WTC11 (cell line): Measurements from ENCODE around the gene CFAP74. TPM values are rescaled to one million over a fixed set of nuclear protein-coding genes. Genes with fewer than 3 reads are reported as not detected.

Source experiments
- ATAC-seq: fragments of 200-7000 bp; cut with Tn5 transposase; 2 replicates; pipeline ENCODE4 v1.10.0; 2021; ENCODE audit warnings: mild to moderate bottlenecking, moderate library complexity
- CTCF ChIA-PET: fragments of 300-600 bp; sonication (Branson Sonifier 250); formaldehyde crosslinking; loops from one replicate; lab custom pipeline; 2021; ENCODE audit warnings: antibody characterized with exemption; lab: Charles Lee
- POLR2A ChIA-PET: fragments of 350-600 bp; sonication (Branson Sonifier 250); formaldehyde crosslinking; loops from one replicate; lab custom pipeline; 2021; ENCODE audit warnings: antibody characterized with exemption; lab: Charles Lee
- DNase-seq: peaks from one replicate; pipeline ENCODE4 v3.0.0; 2021; ENCODE audit warnings: low spot score
- H3K27ac Mint-ChIP-seq: 2 replicates; pipeline ENCODE4 v1.8.0; 2021; ENCODE audit warnings: mixed read lengths
- H3K27me3 Mint-ChIP-seq: 2 replicates; pipeline ENCODE4 v1.8.0; 2021; ENCODE audit warnings: low read depth, mild to moderate bottlenecking, moderate library complexity, mixed read lengths
- H3K36me3 Mint-ChIP-seq: 2 replicates; pipeline ENCODE4 v1.8.0; 2021; ENCODE audit warnings: mixed read lengths
- H3K4me1 Mint-ChIP-seq: 2 replicates; pipeline ENCODE4 v1.8.0; 2022; ENCODE audit warnings: mixed read lengths
- H3K4me3 Mint-ChIP-seq: 2 replicates; pipeline ENCODE4 v1.8.0; 2021; ENCODE audit warnings: mild to moderate bottlenecking, moderate library complexity, mixed read lengths
- H3K9me3 Mint-ChIP-seq: 2 replicates; pipeline ENCODE4 v1.8.0; 2021; ENCODE audit warnings: mixed read lengths
- ARID4B ChIP-seq: sonication (generic); formaldehyde crosslinking; IDR thresholded peaks from 2 replicates; pipeline ENCODE4 v1.8.0; 2023; ENCODE audit warnings: missing genetic modification reagents, mild to moderate bottlenecking, borderline replicate concordance
- CDX4 ChIP-seq: fragments of 250-450 bp; sonication (Bioruptor Pico); IDR thresholded peaks from 2 replicates; pipeline ENCODE4 v1.9.0; 2021; ENCODE audit warnings: moderate library complexity, mild to moderate bottlenecking, inconsistent platforms, borderline replicate concordance
- CREM ChIP-seq: sonication (generic); formaldehyde crosslinking; IDR thresholded peaks from 2 replicates; pipeline ENCODE4 v1.8.1; 2022; ENCODE audit warnings: mild to moderate bottlenecking, missing genetic modification reagents, moderate library complexity
- ERG ChIP-seq: fragments of 250-450 bp; sonication (Bioruptor Pico); IDR thresholded peaks from 2 replicates; pipeline ENCODE4 v1.8.0; 2021; ENCODE audit warnings: mild to moderate bottlenecking
- JAZF1 ChIP-seq: fragments of 250-450 bp; sonication (Bioruptor Pico); IDR thresholded peaks from 2 replicates; pipeline ENCODE4 v1.9.0; 2021; ENCODE audit warnings: moderate library complexity, mild to moderate bottlenecking, inconsistent platforms
- total RNA-seq: library from RNA; stranded (reverse); gene quantifications from 3 replicates; pipeline ENCODE4 v1.2.3, GENCODE V29; 2021
- TF ChIP-seq, protein P1 (sequence below): sonication (generic); formaldehyde crosslinking; IDR thresholded peaks from 2 replicates; pipeline ENCODE4 v1.8.1; 2023; ENCODE audit warnings: mild to moderate bottlenecking, missing genetic modification reagents, borderline replicate concordance

The CFAP74 gene
- total RNA-seq, 1 experiment from 2014 or later = 0.35 TPM

DNA sequence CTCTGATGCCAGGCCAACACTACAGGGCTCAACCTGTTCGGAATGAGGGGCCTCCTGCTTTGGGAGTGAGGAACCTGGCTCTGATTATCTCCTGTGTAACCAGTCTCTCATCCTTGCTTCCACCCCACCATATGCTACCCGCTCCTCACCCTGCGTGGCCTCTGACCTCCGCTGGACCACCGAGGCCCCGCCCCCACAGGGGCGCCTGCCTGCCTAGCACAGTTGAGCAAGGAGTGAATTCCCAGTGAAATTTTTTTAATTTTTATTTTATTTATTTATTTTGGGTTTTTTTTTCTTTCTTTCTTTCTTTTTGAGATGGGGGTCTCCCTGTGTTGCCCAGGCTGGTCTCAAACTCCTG lies 110.8 kb downstream of the CFAP74 start:
- DNase-seq = no peak
- no peak for ATAC-seq
- Mint-ChIP-seq H3K27ac (no peak overlapping the region), H3K9me3 (no peaks in the 10 kb centered on the region), H3K4me1 (peaks cover 42% of the 10 kb centered on the region), H3K27me3 (no peaks in the 10 kb centered on the region; the same call in 1 of the 2 replicates), H3K36me3 (no peaks in the 10 kb centered on the region), H3K4me3 (peak overlapping the region; percentile 77)
- ChIA-PET POLR2A (no interaction called here), CTCF (interaction anchor here (2.0 kb wide), 1 partner anchor 13 kb away, joined by 8 read pairs; no protein-coding TSS in a partner anchor)
- TF ChIP-seq ERG (CRISPR knock-in tag) = no peak
- no peak for TF ChIP-seq ARID4B
- TF ChIP-seq, protein P1, sequence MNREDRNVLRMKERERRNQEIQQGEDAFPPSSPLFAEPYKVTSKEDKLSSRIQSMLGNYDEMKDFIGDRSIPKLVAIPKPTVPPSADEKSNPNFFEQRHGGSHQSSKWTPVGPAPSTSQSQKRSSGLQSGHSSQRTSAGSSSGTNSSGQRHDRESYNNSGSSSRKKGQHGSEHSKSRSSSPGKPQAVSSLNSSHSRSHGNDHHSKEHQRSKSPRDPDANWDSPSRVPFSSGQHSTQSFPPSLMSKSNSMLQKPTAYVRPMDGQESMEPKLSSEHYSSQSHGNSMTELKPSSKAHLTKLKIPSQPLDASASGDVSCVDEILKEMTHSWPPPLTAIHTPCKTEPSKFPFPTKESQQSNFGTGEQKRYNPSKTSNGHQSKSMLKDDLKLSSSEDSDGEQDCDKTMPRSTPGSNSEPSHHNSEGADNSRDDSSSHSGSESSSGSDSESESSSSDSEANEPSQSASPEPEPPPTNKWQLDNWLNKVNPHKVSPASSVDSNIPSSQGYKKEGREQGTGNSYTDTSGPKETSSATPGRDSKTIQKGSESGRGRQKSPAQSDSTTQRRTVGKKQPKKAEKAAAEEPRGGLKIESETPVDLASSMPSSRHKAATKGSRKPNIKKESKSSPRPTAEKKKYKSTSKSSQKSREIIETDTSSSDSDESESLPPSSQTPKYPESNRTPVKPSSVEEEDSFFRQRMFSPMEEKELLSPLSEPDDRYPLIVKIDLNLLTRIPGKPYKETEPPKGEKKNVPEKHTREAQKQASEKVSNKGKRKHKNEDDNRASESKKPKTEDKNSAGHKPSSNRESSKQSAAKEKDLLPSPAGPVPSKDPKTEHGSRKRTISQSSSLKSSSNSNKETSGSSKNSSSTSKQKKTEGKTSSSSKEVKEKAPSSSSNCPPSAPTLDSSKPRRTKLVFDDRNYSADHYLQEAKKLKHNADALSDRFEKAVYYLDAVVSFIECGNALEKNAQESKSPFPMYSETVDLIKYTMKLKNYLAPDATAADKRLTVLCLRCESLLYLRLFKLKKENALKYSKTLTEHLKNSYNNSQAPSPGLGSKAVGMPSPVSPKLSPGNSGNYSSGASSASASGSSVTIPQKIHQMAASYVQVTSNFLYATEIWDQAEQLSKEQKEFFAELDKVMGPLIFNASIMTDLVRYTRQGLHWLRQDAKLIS (CRISPR knock-in tag) = no peak
- no peak for TF ChIP-seq JAZF1 (CRISPR knock-in tag)
- TF ChIP-seq CREM = no peak

DNA sequence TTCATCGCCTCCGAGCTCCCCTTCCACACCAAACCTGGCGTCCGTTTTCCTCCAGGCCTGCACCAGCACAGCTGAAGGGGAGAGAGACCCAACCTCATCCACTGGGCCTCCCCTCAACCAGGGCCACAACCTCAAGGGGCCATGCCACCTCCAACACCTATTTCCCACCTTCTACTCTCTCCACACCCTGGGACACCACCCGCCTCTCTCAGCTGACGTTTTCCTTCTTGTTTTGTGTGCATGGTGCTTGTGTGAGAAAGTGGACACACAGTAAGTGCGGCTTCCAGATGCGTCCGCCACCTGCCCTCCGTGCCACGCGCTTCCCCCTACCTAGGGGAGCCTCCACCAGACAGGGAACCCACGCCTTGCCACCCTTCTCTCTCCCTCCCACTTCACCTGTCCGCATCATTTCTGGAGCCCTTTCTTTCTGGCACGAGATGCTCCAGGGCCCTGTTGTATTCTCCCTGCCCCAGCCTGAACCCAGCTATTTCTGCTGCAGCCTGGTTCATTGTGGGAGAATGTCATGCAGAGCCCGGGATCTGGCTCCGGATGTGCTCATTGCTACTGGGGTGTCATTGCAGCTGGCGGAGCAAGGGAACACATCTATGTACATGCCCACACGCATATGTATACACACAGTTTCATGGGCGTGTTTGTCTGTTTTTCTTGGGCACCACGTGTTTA lies 111.4 kb downstream of the CFAP74 start:
- no peak for DNase-seq
- no peaks in the 10 kb centered on the region for H3K9me3 Mint-ChIP-seq
- no peak for ATAC-seq
- peak overlapping the region; percentile 79; the same call in 1 of the 2 replicates for H3K27ac Mint-ChIP-seq
- TF ChIP-seq CDX4 (CRISPR knock-in tag) (no peak), ARID4B (no peak)
- H3K4me3 Mint-ChIP-seq = peak overlapping the region; percentile 77
- no peaks in the 10 kb centered on the region; the same call in 1 of the 2 replicates for H3K27me3 Mint-ChIP-seq
- H3K4me1 Mint-ChIP-seq = peaks cover 44% of the 10 kb centered on the region
- CTCF ChIA-PET = interaction anchor here (1.0 to 2.0 kb wide), 3 partner anchors 14 to 154 kb away, joined by 6 to 13 read pairs (median 8); no protein-coding TSS in a partner anchor
- peaks cover under 1% of the 10 kb centered on the region; the same call in 1 of the 2 replicates for H3K36me3 Mint-ChIP-seq
- POLR2A ChIA-PET = interaction anchor here (0.5 to 1.0 kb wide), 4 partner anchors 10 to 1757 kb away, joined by 3 to 7 read pairs (median 4); partner anchors contain the start of genes TMEM52 and WRAP73
